NT2/D1 (cell line): ENCODE data around the gene ANKRD18B.
"Not testable (repeated sequence)": the region's sequence is repeated elsewhere in the genome, so short reads cannot be mapped to it uniquely, and the experiment has no call there.

ENCODE experiments used
- DNase-seq: peaks from one replicate; pipeline ENCODE4 v3.0.0-alpha.2; 2011; ENCODE audit warnings: low read depth, low spot score
- H3K27me3 ChIP-seq: 2 replicates; pipeline ENCODE4 v1.6.0; 2011; ENCODE audit warnings: mild to moderate bottlenecking; ENCODE audit not compliant: insufficient read length, insufficient read depth
- H3K36me3 ChIP-seq: 2 replicates; pipeline ENCODE4 v1.6.1; 2011; ENCODE audit warnings: mild to moderate bottlenecking, low read length, mixed read lengths; ENCODE audit not compliant: insufficient read depth, insufficient read length
- H3K4me1 ChIP-seq: 2 replicates; pipeline ENCODE4 v1.5.1; 2011; ENCODE audit not compliant: insufficient read depth, insufficient read length
- H3K4me3 ChIP-seq: 2 replicates; pipeline ENCODE4 v1.5.1; 2011; ENCODE audit warnings: low read depth; ENCODE audit not compliant: insufficient read length
- H3K9ac ChIP-seq: 2 replicates; pipeline ENCODE4 v1.6.0; 2011; ENCODE audit warnings: low read depth; ENCODE audit not compliant: insufficient read length
- H3K9me3 ChIP-seq: 2 replicates; pipeline ENCODE4 v1.5.1; 2011; ENCODE audit warnings: mild to moderate bottlenecking, low read length; ENCODE audit not compliant: insufficient read depth
- SUZ12 ChIP-seq: IDR thresholded peaks from 2 replicates; pipeline ENCODE4 v1.6.1; 2011; ENCODE audit not compliant: insufficient read length, insufficient read depth; ENCODE audit errors: extremely low read depth
- YY1 ChIP-seq: IDR thresholded peaks from 2 replicates; pipeline ENCODE4 v1.6.1; 2011; ENCODE audit not compliant: insufficient read length, insufficient read depth
- ZNF274 ChIP-seq: IDR thresholded peaks from 2 replicates; pipeline ENCODE4 v1.6.1; 2011; ENCODE audit warnings: mild to moderate bottlenecking, low read depth, low read length

ANKRD18B gene

DNA sequence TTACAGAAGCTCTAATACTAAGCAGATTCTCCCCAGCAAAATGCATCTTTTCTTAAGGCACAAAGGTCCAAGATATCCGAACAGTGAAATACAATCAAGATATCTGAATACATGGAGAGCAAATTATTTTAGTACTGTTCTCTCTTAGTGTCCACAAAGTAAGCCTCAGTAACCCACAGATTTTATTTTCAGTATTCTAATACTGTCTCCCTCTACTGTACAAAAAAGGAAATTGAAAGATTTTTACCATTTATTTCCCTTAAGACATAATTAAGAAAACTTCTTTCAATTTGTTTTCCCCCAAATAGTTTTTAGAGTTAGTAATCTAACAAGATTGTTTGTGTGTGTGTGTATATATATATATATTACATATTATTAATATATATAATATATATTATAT lies 25.7 kb upstream of the ANKRD18B start:
- no peaks in the 10 kb centered on the region for H3K27me3 ChIP-seq
- no peak for DNase-seq
- TF ChIP-seq SUZ12 (no peak), ZNF274 (no peak), YY1 (no peak)
- no peaks in the 10 kb centered on the region for H3K9me3 ChIP-seq
- no peak overlapping the region for H3K4me3 ChIP-seq
- H3K36me3 ChIP-seq = no peaks in the 10 kb centered on the region
- H3K9ac ChIP-seq = no peak overlapping the region
- H3K4me1 ChIP-seq = no peaks in the 10 kb centered on the region

GRCh38 chr9:33506626-33507370 lies 17.3 kb upstream of the ANKRD18B start:
- H3K36me3 ChIP-seq = no peaks in the 10 kb centered on the region
- H3K4me1 ChIP-seq = no peaks in the 10 kb centered on the region
- no peaks in the 10 kb centered on the region for H3K9me3 ChIP-seq
- no peak overlapping the region for H3K9ac ChIP-seq
- no peak overlapping the region for H3K4me3 ChIP-seq
- TF ChIP-seq YY1 (no peak), SUZ12 (no peak), ZNF274 (no peak)
- H3K27me3 ChIP-seq = no peaks in the 10 kb centered on the region
- no peak for DNase-seq

- Histone ChIP-seq H3K9me3 (peaks cover 13% of the 10 kb centered on the region), H3K9ac (peak overlapping the region; percentile 91), H3K4me3 (peak overlapping the region; percentile 63), H3K27me3 (no peaks in the 10 kb centered on the region), H3K36me3 (no peaks in the 10 kb centered on the region), H3K4me1 (no peaks in the 10 kb centered on the region)
- TF ChIP-seq ZNF274 (no peak), SUZ12 (no peak), YY1 (no peak)
- DNase-seq = peak; percentile 42
Observed at GRCh38 chr9:33510262-33511183, 13.5 kb upstream of the ANKRD18B start.

GRCh38 chr9:33511184-33511517 lies 12.9 kb upstream of the ANKRD18B start:
- not testable (repeated sequence) for H3K27me3 ChIP-seq, DNase-seq, H3K4me1 ChIP-seq, H3K36me3 ChIP-seq
- Histone ChIP-seq H3K9ac (peak overlapping the region; percentile 91), H3K9me3 (peaks cover 13% of the 10 kb centered on the region), H3K4me3 (peak overlapping the region; percentile 63)

- DNase-seq, H3K9ac ChIP-seq, H3K36me3 ChIP-seq, H3K4me1 ChIP-seq, H3K4me3 ChIP-seq, H3K27me3 ChIP-seq: not testable (repeated sequence)
- H3K9me3 ChIP-seq = peaks cover 13% of the 10 kb centered on the region
Observed at GRCh38 chr9:33512535-33512934, 11.5 kb upstream of the ANKRD18B start.

- not testable (repeated sequence) for H3K4me3 ChIP-seq, H3K36me3 ChIP-seq, H3K4me1 ChIP-seq, H3K27me3 ChIP-seq, H3K9ac ChIP-seq, DNase-seq
- H3K9me3 ChIP-seq = peaks cover 13% of the 10 kb centered on the region
Observed at GRCh38 chr9:33515342-33515995, 8.6 kb upstream of the ANKRD18B start.

DNA sequence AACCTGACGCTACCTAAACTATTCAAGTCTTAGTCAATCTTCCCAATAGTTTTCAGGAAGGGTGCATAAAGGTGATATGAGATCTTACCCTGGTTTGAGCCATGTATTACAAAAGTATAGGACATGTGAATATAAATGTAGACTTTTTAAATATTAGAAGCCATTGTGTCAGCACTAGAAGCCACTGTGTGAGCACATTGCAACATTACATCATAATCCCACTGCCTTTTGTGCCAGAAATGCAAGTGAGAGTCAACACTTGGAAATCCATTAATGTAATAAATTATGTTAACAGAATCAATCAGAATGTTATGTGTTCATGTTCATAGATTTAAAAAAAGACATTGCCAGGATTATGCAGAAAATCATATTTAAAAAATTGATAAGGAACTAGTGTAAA lies 7.7 kb upstream of the ANKRD18B start:
- DNase-seq, H3K9ac ChIP-seq, H3K36me3 ChIP-seq, H3K27me3 ChIP-seq, H3K4me1 ChIP-seq, H3K4me3 ChIP-seq: not testable (repeated sequence)
- peaks cover 13% of the 10 kb centered on the region for H3K9me3 ChIP-seq

- Histone ChIP-seq H3K4me1 (no peaks in the 10 kb centered on the region), H3K4me3 (no peak overlapping the region), H3K9ac (no peak overlapping the region), H3K36me3 (no peaks in the 10 kb centered on the region), H3K27me3 (no peaks in the 10 kb centered on the region), H3K9me3 (peaks cover 13% of the 10 kb centered on the region)
- DNase-seq = no peak
- no peak for TF ChIP-seq YY1
- TF ChIP-seq SUZ12 = no peak
- no peak for TF ChIP-seq ZNF274
Observed at GRCh38 chr9:33517373-33517772, 6.7 kb upstream of the ANKRD18B start.

GRCh38 chr9:33517934-33518577 lies 6.0 kb upstream of the ANKRD18B start:
- H3K36me3 ChIP-seq, H3K4me3 ChIP-seq, H3K27me3 ChIP-seq, H3K9ac ChIP-seq, DNase-seq, H3K4me1 ChIP-seq: not testable (repeated sequence)
- peaks cover 13% of the 10 kb centered on the region for H3K9me3 ChIP-seq

DNA sequence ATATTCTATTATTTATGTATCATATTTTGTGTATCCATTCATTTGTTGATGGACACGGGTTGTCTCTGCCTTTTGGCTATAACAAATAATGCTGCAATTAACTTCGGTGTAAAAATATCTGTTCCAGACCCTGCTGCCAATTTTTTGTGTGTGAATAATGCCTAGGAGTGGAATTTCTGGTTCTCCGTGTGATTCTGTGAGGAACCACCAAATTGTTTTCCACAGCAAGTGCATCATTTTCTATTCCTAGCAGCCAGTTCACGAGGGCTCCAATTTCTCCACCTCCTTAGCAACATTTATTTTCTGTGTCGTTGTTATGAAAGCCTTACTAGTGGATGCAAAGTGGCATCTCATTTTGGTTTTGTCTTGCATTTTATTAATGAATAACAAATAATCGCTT lies 2.2 kb upstream of the ANKRD18B start:
- not testable (repeated sequence) for H3K9ac ChIP-seq, DNase-seq, H3K4me3 ChIP-seq, H3K27me3 ChIP-seq, H3K9me3 ChIP-seq, H3K36me3 ChIP-seq, H3K4me1 ChIP-seq
